ENCODE results near the gene FNIP1.
A peak's percentile ranks its signal among the peaks of the same experiment; 100 is the strongest.

Gene FNIP1

GRCh38 chr5:131812371-131813160, 15.7 kb upstream of the FNIP1 start:
- DNase-seq (ENCODE audit: low read depth, low spot score), result no peak
- no peak overlapping the region for H3K4me3 ChIP-seq (ENCODE audit: low read length)
- H3K36me3 ChIP-seq (ENCODE audit: control insufficient read depth, insufficient read depth, low read length), result no peaks in the 10 kb centered on the region
- no peak overlapping the region for H3K27ac ChIP-seq (ENCODE audit: low read length)
- H3K9me3 ChIP-seq (ENCODE audit: control insufficient read depth, insufficient read depth, low read length), result no peaks in the 10 kb centered on the region
- H3K27me3 ChIP-seq (ENCODE audit: control insufficient read depth, insufficient read depth, low read length), result no peaks in the 10 kb centered on the region
- WGBS (ENCODE audit: insufficient coverage, insufficient read length), result no CpG with 5 or more reads among the region's 4 CpGs
- peaks cover 1% of the 10 kb centered on the region; the same call in 1 of the 2 replicates for H3K4me1 ChIP-seq (ENCODE audit: control insufficient read depth, insufficient read depth, low read length)

- peak; percentile 16 for DNase-seq (ENCODE audit: low read depth, low spot score)
- Histone ChIP-seq H3K4me1 (ENCODE audit: control insufficient read depth, insufficient read depth, low read length) (peaks cover 1% of the 10 kb centered on the region; the same call in 1 of the 2 replicates), H3K4me3 (ENCODE audit: low read length) (no peak overlapping the region), H3K36me3 (ENCODE audit: control insufficient read depth, insufficient read depth, low read length) (no peaks in the 10 kb centered on the region), H3K9me3 (ENCODE audit: control insufficient read depth, insufficient read depth, low read length) (no peaks in the 10 kb centered on the region), H3K27me3 (ENCODE audit: control insufficient read depth, insufficient read depth, low read length) (no peaks in the 10 kb centered on the region), H3K27ac (ENCODE audit: low read length) (no peak overlapping the region)
- WGBS (ENCODE audit: insufficient coverage, insufficient read length), result no CpG with 5 or more reads among the region's 3 CpGs
Observed at GRCh38 chr5:131810510-131811249, 13.9 kb upstream of the FNIP1 start.

GRCh38 chr5:131795879-131796792, 681 bp downstream of the FNIP1 start:
- H3K4me1 ChIP-seq (ENCODE audit: control insufficient read depth, insufficient read depth, low read length), result no peaks in the 10 kb centered on the region
- H3K4me3 ChIP-seq (ENCODE audit: low read length), result peak overlapping the region; percentile 91
- whole genome bisulfite sequencing (ENCODE audit: insufficient coverage, insufficient read length), result no CpG with 5 or more reads among the region's 56 CpGs
- no peak overlapping the region for H3K27ac ChIP-seq (ENCODE audit: low read length)
- no peaks in the 10 kb centered on the region for H3K9me3 ChIP-seq (ENCODE audit: control insufficient read depth, insufficient read depth, low read length)
- no peak for DNase-seq (ENCODE audit: low read depth, low spot score)
- H3K36me3 ChIP-seq (ENCODE audit: control insufficient read depth, insufficient read depth, low read length), result no peaks in the 10 kb centered on the region
- no peaks in the 10 kb centered on the region for H3K27me3 ChIP-seq (ENCODE audit: control insufficient read depth, insufficient read depth, low read length)

GRCh38 chr5:131795228-131795627, 1.6 kb downstream of the FNIP1 start:
- no peak overlapping the region for H3K27ac ChIP-seq (ENCODE audit: low read length)
- DNase-seq (ENCODE audit: low read depth, low spot score), result no peak
- no peaks in the 10 kb centered on the region for H3K4me1 ChIP-seq (ENCODE audit: control insufficient read depth, insufficient read depth, low read length)
- H3K4me3 ChIP-seq (ENCODE audit: low read length), result no peak overlapping the region
- no peaks in the 10 kb centered on the region for H3K9me3 ChIP-seq (ENCODE audit: control insufficient read depth, insufficient read depth, low read length)
- WGBS (ENCODE audit: insufficient coverage, insufficient read length), result no CpG with 5 or more reads among the region's 6 CpGs
- H3K36me3 ChIP-seq (ENCODE audit: control insufficient read depth, insufficient read depth, low read length), result no peaks in the 10 kb centered on the region
- H3K27me3 ChIP-seq (ENCODE audit: control insufficient read depth, insufficient read depth, low read length), result no peaks in the 10 kb centered on the region

GRCh38 chr5:131794586-131794985, 2.2 kb downstream of the FNIP1 start:
- no CpG with 5 or more reads among the region's 4 CpGs for WGBS (ENCODE audit: insufficient coverage, insufficient read length)
- H3K4me1 ChIP-seq (ENCODE audit: control insufficient read depth, insufficient read depth, low read length), result no peaks in the 10 kb centered on the region
- H3K36me3 ChIP-seq (ENCODE audit: control insufficient read depth, insufficient read depth, low read length), result no peaks in the 10 kb centered on the region
- H3K27me3 ChIP-seq (ENCODE audit: control insufficient read depth, insufficient read depth, low read length), result no peaks in the 10 kb centered on the region
- no peak overlapping the region for H3K27ac ChIP-seq (ENCODE audit: low read length)
- no peaks in the 10 kb centered on the region for H3K9me3 ChIP-seq (ENCODE audit: control insufficient read depth, insufficient read depth, low read length)
- no peak overlapping the region for H3K4me3 ChIP-seq (ENCODE audit: low read length)
- no peak for DNase-seq (ENCODE audit: low read depth, low spot score)

GRCh38 chr5:131792896-131793295, 3.9 kb downstream of the FNIP1 start:
- H3K27ac ChIP-seq (ENCODE audit: low read length), result no peak overlapping the region
- no CpG with 5 or more reads among the region's 2 CpGs for WGBS (ENCODE audit: insufficient coverage, insufficient read length)
- no peak for DNase-seq (ENCODE audit: low read depth, low spot score)

GRCh38 chr5:131791866-131792265, 5.0 kb downstream of the FNIP1 start:
- Histone ChIP-seq H3K27me3 (ENCODE audit: control insufficient read depth, insufficient read depth, low read length) (no peaks in the 10 kb centered on the region), H3K4me1 (ENCODE audit: control insufficient read depth, insufficient read depth, low read length) (no peaks in the 10 kb centered on the region)
- WGBS (ENCODE audit: insufficient coverage, insufficient read length), result no CpG with 5 or more reads among the region's 6 CpGs

More at GRCh38 chr5:131792896-131793295, 3.9 kb downstream of the FNIP1 start:
- Histone ChIP-seq H3K27me3 (ENCODE audit: control insufficient read depth, insufficient read depth, low read length) (no peaks in the 10 kb centered on the region), H3K36me3 (ENCODE audit: control insufficient read depth, insufficient read depth, low read length) (no peaks in the 10 kb centered on the region), H3K4me1 (ENCODE audit: control insufficient read depth, insufficient read depth, low read length) (no peaks in the 10 kb centered on the region), H3K4me3 (ENCODE audit: low read length) (no peak overlapping the region), H3K9me3 (ENCODE audit: control insufficient read depth, insufficient read depth, low read length) (no peaks in the 10 kb centered on the region)

GRCh38 chr5:131790550-131790949, 6.3 kb downstream of the FNIP1 start:
- Histone ChIP-seq H3K9me3 (ENCODE audit: control insufficient read depth, insufficient read depth, low read length) (no peaks in the 10 kb centered on the region), H3K27ac (ENCODE audit: low read length) (no peak overlapping the region), H3K36me3 (ENCODE audit: control insufficient read depth, insufficient read depth, low read length) (no peaks in the 10 kb centered on the region), H3K27me3 (ENCODE audit: control insufficient read depth, insufficient read depth, low read length) (no peaks in the 10 kb centered on the region), H3K4me1 (ENCODE audit: control insufficient read depth, insufficient read depth, low read length) (no peaks in the 10 kb centered on the region), H3K4me3 (ENCODE audit: low read length) (no peak overlapping the region)
- DNase-seq (ENCODE audit: low read depth, low spot score), result no peak
- WGBS (ENCODE audit: insufficient coverage, insufficient read length), result no CpG with 5 or more reads among the region's 2 CpGs

More at GRCh38 chr5:131791866-131792265, 5.0 kb downstream of the FNIP1 start:
- Histone ChIP-seq H3K9me3 (ENCODE audit: control insufficient read depth, insufficient read depth, low read length) (no peaks in the 10 kb centered on the region), H3K4me3 (ENCODE audit: low read length) (no peak overlapping the region), H3K27ac (ENCODE audit: low read length) (no peak overlapping the region), H3K36me3 (ENCODE audit: control insufficient read depth, insufficient read depth, low read length) (no peaks in the 10 kb centered on the region)
- DNase-seq (ENCODE audit: low read depth, low spot score), result no peak

- Histone ChIP-seq H3K4me3 (ENCODE audit: low read length) (no peak overlapping the region), H3K9me3 (ENCODE audit: control insufficient read depth, insufficient read depth, low read length) (no peaks in the 10 kb centered on the region), H3K27me3 (ENCODE audit: control insufficient read depth, insufficient read depth, low read length) (no peaks in the 10 kb centered on the region), H3K36me3 (ENCODE audit: control insufficient read depth, insufficient read depth, low read length) (no peaks in the 10 kb centered on the region), H3K27ac (ENCODE audit: low read length) (no peak overlapping the region), H3K4me1 (ENCODE audit: control insufficient read depth, insufficient read depth, low read length) (no peaks in the 10 kb centered on the region)
- no CpG with 5 or more reads among the region's 3 CpGs for WGBS (ENCODE audit: insufficient coverage, insufficient read length)
- no peak for DNase-seq (ENCODE audit: low read depth, low spot score)
Observed at GRCh38 chr5:131789765-131790164, 7.1 kb downstream of the FNIP1 start.

- Histone ChIP-seq H3K27ac (ENCODE audit: low read length) (no peak overlapping the region), H3K36me3 (ENCODE audit: control insufficient read depth, insufficient read depth, low read length) (no peaks in the 10 kb centered on the region), H3K9me3 (ENCODE audit: control insufficient read depth, insufficient read depth, low read length) (no peaks in the 10 kb centered on the region), H3K4me3 (ENCODE audit: low read length) (no peak overlapping the region), H3K27me3 (ENCODE audit: control insufficient read depth, insufficient read depth, low read length) (no peaks in the 10 kb centered on the region), H3K4me1 (ENCODE audit: control insufficient read depth, insufficient read depth, low read length) (no peaks in the 10 kb centered on the region)
- no CpG with 5 or more reads among the region's 4 CpGs for WGBS (ENCODE audit: insufficient coverage, insufficient read length)
- no peak for DNase-seq (ENCODE audit: low read depth, low spot score)
Observed at GRCh38 chr5:131787736-131788135, 9.1 kb downstream of the FNIP1 start.
